ENCODE results near the gene ATP5F1B.

DNA sequence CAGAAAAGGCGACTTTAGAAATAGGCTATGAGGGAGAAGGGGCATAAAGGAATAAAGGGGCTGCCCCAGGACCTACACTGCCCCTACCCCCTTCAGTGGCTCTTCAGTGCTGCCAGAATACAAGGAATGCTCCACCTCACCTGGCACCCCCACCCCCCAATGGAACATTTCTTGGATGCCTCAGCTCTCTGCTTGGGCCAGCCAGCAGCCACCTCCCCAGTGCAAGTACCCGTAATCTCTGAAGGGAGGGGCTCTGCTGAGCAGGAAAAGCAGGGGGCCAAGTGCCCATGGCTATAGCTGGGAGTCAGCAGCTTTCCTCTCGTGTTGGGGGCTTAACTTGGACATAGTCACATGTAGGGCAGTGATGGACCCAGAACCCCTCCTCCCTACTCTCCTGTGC lies 49.0 kb downstream of the ATP5F1B start:
- TF ChIP-seq, protein P1, sequence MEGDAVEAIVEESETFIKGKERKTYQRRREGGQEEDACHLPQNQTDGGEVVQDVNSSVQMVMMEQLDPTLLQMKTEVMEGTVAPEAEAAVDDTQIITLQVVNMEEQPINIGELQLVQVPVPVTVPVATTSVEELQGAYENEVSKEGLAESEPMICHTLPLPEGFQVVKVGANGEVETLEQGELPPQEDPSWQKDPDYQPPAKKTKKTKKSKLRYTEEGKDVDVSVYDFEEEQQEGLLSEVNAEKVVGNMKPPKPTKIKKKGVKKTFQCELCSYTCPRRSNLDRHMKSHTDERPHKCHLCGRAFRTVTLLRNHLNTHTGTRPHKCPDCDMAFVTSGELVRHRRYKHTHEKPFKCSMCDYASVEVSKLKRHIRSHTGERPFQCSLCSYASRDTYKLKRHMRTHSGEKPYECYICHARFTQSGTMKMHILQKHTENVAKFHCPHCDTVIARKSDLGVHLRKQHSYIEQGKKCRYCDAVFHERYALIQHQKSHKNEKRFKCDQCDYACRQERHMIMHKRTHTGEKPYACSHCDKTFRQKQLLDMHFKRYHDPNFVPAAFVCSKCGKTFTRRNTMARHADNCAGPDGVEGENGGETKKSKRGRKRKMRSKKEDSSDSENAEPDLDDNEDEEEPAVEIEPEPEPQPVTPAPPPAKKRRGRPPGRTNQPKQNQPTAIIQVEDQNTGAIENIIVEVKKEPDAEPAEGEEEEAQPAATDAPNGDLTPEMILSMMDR (IDR thresholded peaks at IDR 0.05; ENCODE audit: insufficient read depth, low read length), result no peak
- TF ChIP-seq REST (IDR thresholded peaks at IDR 0.05; ENCODE audit: insufficient replicate concordance, low read depth) (no peak), POLR2AphosphoS5 (IDR thresholded peaks at IDR 0.05; ENCODE audit: low read depth) (no peak)

All from HL-60 (cell line).